Neural cell (in vitro differentiated cells): ENCODE data around the gene RBBP8NL. TPM values are rescaled to one million over a fixed set of nuclear protein-coding genes. Genes with fewer than 3 reads are reported as not detected.
A peak's percentile ranks its signal among the peaks of the same experiment; 100 is the strongest.

ENCODE experiments used
- H2AFZ ChIP-seq: fragments of 200-600, 300-800 bp; sonication (generic), shearing (Covaris generic); 2 replicates; pipeline ENCODE4 v1.6.0; 2014; ENCODE audit warnings: low read depth, mild to moderate bottlenecking, antibody characterized with exemption, low read length, moderate library complexity
- H3F3A ChIP-seq: fragments of 200-600 bp; shearing (Covaris generic); 2 replicates; pipeline ENCODE4 v1.6.1; 2016; ENCODE audit warnings: mild to moderate bottlenecking, moderate library complexity, mixed read lengths, antibody characterized with exemption, low read length; ENCODE audit not compliant: insufficient read depth, poor library complexity, severe bottlenecking
- H3K27ac ChIP-seq: fragments of 200-600, 300-800 bp; sonication (generic), shearing (Covaris generic); 2 replicates; pipeline ENCODE4 v1.5.1; 2014; ENCODE audit warnings: mild to moderate bottlenecking, low read length, moderate library complexity
- H3K27me3 ChIP-seq: fragments of 300-800, 200-600 bp; sonication (generic), shearing (Covaris generic); 2 replicates; pipeline ENCODE4 v1.6.0; 2014; ENCODE audit warnings: mild to moderate bottlenecking, low read depth, low read length, moderate library complexity; ENCODE audit not compliant: insufficient read depth
- H3K36me3 ChIP-seq: fragments of 300-800, 200-600 bp; sonication (generic), shearing (Covaris generic); 2 replicates; pipeline ENCODE4 v1.5.1; 2014; ENCODE audit warnings: mild to moderate bottlenecking, antibody characterized with exemption, low read length, moderate library complexity; ENCODE audit not compliant: insufficient read depth
- H3K4me2 ChIP-seq: fragments of 300-800, 200-600 bp; sonication (generic), shearing (Covaris generic); 2 replicates; pipeline ENCODE4 v1.6.0; 2014; ENCODE audit warnings: mild to moderate bottlenecking, low read length
- H3K4me3 ChIP-seq: fragments of 300-800, 200-600 bp; sonication (generic), shearing (Covaris generic); 2 replicates; pipeline ENCODE4 v1.5.1; 2014; ENCODE audit warnings: mild to moderate bottlenecking, low read length, moderate library complexity
- H3K79me2 ChIP-seq: fragments of 200-600 bp; shearing (Covaris generic); replicated peaks from 2 replicates; pipeline ENCODE4 v1.6.0; 2014; ENCODE audit warnings: mild to moderate bottlenecking, low read length, moderate library complexity; ENCODE audit not compliant: insufficient read depth
- H3K9ac ChIP-seq: fragments of 300-800, 200-600 bp; sonication (generic), shearing (Covaris generic); 2 replicates; pipeline ENCODE4 v1.6.1; 2016; ENCODE audit warnings: mild to moderate bottlenecking, low read length, mixed read lengths
- H3K9me2 ChIP-seq: fragments of 200-600 bp; shearing (Covaris generic); 2 replicates; pipeline ENCODE4 v1.6.1; 2016; ENCODE audit warnings: mild to moderate bottlenecking, low read length, mixed read lengths; ENCODE audit not compliant: insufficient read depth
- H3K9me3 ChIP-seq: fragments of 200-600, 300-800 bp; sonication (generic), shearing (Covaris generic); 2 replicates; pipeline ENCODE4 v1.6.1; 2016; ENCODE audit warnings: mild to moderate bottlenecking, mixed run types, low read length, moderate library complexity, mixed read lengths
- H4K20me1 ChIP-seq: fragments of 200-600 bp; shearing (Covaris generic); 2 replicates; pipeline ENCODE4 v1.6.1; 2016; ENCODE audit warnings: mild to moderate bottlenecking, mixed run types; ENCODE audit not compliant: insufficient read depth
- CTCF ChIP-seq: fragments of 450-650 bp; IDR thresholded peaks from 2 replicates; pipeline ENCODE4 v1.5.1; 2014; ENCODE audit warnings: antibody characterized with exemption, mild to moderate bottlenecking, moderate library complexity; ENCODE audit not compliant: poor library complexity, severe bottlenecking
- EP300 ChIP-seq: fragments of 450-650 bp; conservative IDR thresholded peaks from 2 replicates; pipeline ENCODE4 v1.6.1; 2014; ENCODE audit warnings: antibody characterized with exemption, mild to moderate bottlenecking, moderate library complexity; ENCODE audit not compliant: poor library complexity, severe bottlenecking
- EZH2 ChIP-seq: fragments of 200-600, 300-800 bp; shearing (Covaris generic), sonication (generic); IDR thresholded peaks from 2 replicates; pipeline ENCODE4 v1.6.1; 2014; ENCODE audit warnings: antibody characterized with exemption, low read length, borderline replicate concordance, mild to moderate bottlenecking; ENCODE audit not compliant: insufficient read depth, poor library complexity, severe bottlenecking
- MXI1 ChIP-seq: fragments of 450-650 bp; conservative IDR thresholded peaks from 2 replicates; pipeline ENCODE4 v1.6.1; 2014; ENCODE audit warnings: antibody characterized with exemption, mild to moderate bottlenecking; ENCODE audit not compliant: poor library complexity, severe bottlenecking
- POLR2AphosphoS5 ChIP-seq: IDR thresholded peaks from 2 replicates; pipeline ENCODE4 v1.6.1; 2012
- RAD21 ChIP-seq: fragments of 450-650 bp; conservative IDR thresholded peaks from 2 replicates; pipeline ENCODE4 v1.6.1; 2014; ENCODE audit warnings: antibody characterized with exemption, mild to moderate bottlenecking, moderate library complexity
- REST ChIP-seq: IDR thresholded peaks from 2 replicates; pipeline ENCODE4 v1.6.1; 2012; ENCODE audit warnings: borderline replicate concordance
- SMC3 ChIP-seq: fragments of 450-650 bp; conservative IDR thresholded peaks from 2 replicates; pipeline ENCODE4 v1.6.1; 2014; ENCODE audit warnings: antibody characterized with exemption, mild to moderate bottlenecking, moderate library complexity; ENCODE audit not compliant: poor library complexity
- TAF1 ChIP-seq: IDR thresholded peaks from 2 replicates; pipeline ENCODE4 v1.6.1; 2012; ENCODE audit warnings: low read depth
- polyA plus RNA-seq: library from polyadenylated mRNA; depleted of rRNA; stranded (reverse); fragments of >200 nt; gene quantifications from 2 replicates; pipeline ENCODE4 v1.2.3, GENCODE V29; 2014

RBBP8NL gene
- polyA plus RNA-seq, 1 donor from 2014 or later, result not detected

- H3K9ac ChIP-seq, result no peak overlapping the region
- H4K20me1 ChIP-seq, result no peaks in the 10 kb centered on the region
- no peak overlapping the region for H2AFZ ChIP-seq
- H3K4me3 ChIP-seq, result no peak overlapping the region
- no peaks in the 10 kb centered on the region for H3K9me3 ChIP-seq
- H3K4me2 ChIP-seq, result no peak overlapping the region
- no peaks in the 10 kb centered on the region for H3K27me3 ChIP-seq
- peaks cover 9% of the 10 kb centered on the region for H3K79me2 ChIP-seq
- no peaks in the 10 kb centered on the region for H3K36me3 ChIP-seq
- no peak overlapping the region for H3K27ac ChIP-seq
- no peaks in the 10 kb centered on the region for H3F3A ChIP-seq
- H3K9me2 ChIP-seq, result no peaks in the 10 kb centered on the region
- TF ChIP-seq SMC3, result no peak
- TF ChIP-seq RAD21, result no peak
- no peak for TF ChIP-seq POLR2AphosphoS5
Measured at GRCh38 chr20:62408055-62408454, 19.3 kb downstream of the RBBP8NL start.

GRCh38 chr20:62407221-62407992 is 19.9 kb downstream of the RBBP8NL start, which contains the start of gene CABLES2:
TSS of gene CABLES2 (minus strand) at chr20:62407285. CDS start at chr20:62407276, 9 bp downstream.
- Histone ChIP-seq H2AFZ (no peak within 1 kb of the TSS), H3K9me2 (no peaks in the 10 kb centered on the region), H3K27ac (no peak within 1 kb of the TSS)

More at GRCh38 chr20:62407221-62407992, 19.9 kb downstream of the RBBP8NL start, which contains the start of gene CABLES2:
- Histone ChIP-seq H3K36me3 (no peaks in the 10 kb centered on the region), H3K4me3 (peak within 1 kb of the TSS; percentile 93), H3K79me2 (peaks cover 9% of the 10 kb centered on the region), H3K27me3 (no peaks in the 10 kb centered on the region), H3K9me3 (no peaks in the 10 kb centered on the region), H3K9ac (peak within 1 kb of the TSS; percentile 83), H3K4me2 (peak within 1 kb of the TSS; percentile 73), H3F3A (no peaks in the 10 kb centered on the region), H4K20me1 (no peaks in the 10 kb centered on the region)
- TF ChIP-seq EP300, result peak; percentile 19
- TF ChIP-seq REST, result peak; percentile 39
- no peak for TF ChIP-seq SMC3
- no peak for TF ChIP-seq MXI1
- TF ChIP-seq RAD21, result peak; percentile 13
- TF ChIP-seq EZH2, result no peak
- no peak for TF ChIP-seq POLR2AphosphoS5
- no peak for TF ChIP-seq CTCF
- no peak for TF ChIP-seq TAF1
